ENCODE measurements around the gene LAMC1. TPM values are rescaled to one million over a fixed set of nuclear protein-coding genes. Genes with fewer than 3 reads are reported as not detected.

Gene LAMC1
- 412 and 874 TPM in 2 replicates for total RNA-seq

GRCh38 chr1:183023146-183023600, at the start of gene LAMC1:
TSS of gene LAMC1 (plus strand) at chr1:183023420. CDS start at chr1:183023717, 297 bp downstream.

GRCh38 chr1:183185941-183186490, 162.8 kb downstream of the LAMC1 start, which contains the start of gene LAMC2:
TSS of gene LAMC2 (plus strand) at chr1:183186264. CDS start at chr1:183186353, 89 bp downstream.

Other genes with a start within 250 kb of the LAMC1 start
- gene NPL, start 233.6 kb upstream of the LAMC1 start, total RNA-seq = 3.9 and 4.4 TPM in 2 replicates
- 144 and 214 TPM in 2 replicates for gene DHX9, start 184.1 kb upstream of the LAMC1 start, total RNA-seq
- gene SHCBP1L, start 70.3 kb upstream of the LAMC1 start, total RNA-seq = not detected in 2 replicates
- gene LAMC2, start 162.8 kb downstream of the LAMC1 start, total RNA-seq = 19.4 and 71.0 TPM in 2 replicates

Measured in bladder microvascular endothelial cell (primary cell).